HepG2 (cell line): ENCODE results near the gene VAT1L.

Source experiments
- CBX5 ChIP-seq: sonication (generic); formaldehyde crosslinking; IDR thresholded peaks from 2 replicates; pipeline ENCODE4 v1.4.0; 2020; ENCODE audit warnings: missing genetic modification reagents, borderline replicate concordance
- CCAR2 ChIP-seq: fragments of 200-400 bp; formaldehyde crosslinking; optimal IDR thresholded peaks from 2 replicates; pipeline ENCODE3; 2018; ENCODE audit warnings: low read depth, mild to moderate bottlenecking, low read length, moderate library complexity
- EP300 ChIP-seq, 3 experiments: sonication (generic) in 1 of 3; formaldehyde crosslinking in 1 of 3; IDR thresholded peaks; 2 replicates each; pipeline versions ENCODE4 v1.5.1 to v1.6.1; 2011 to 2020; ENCODE audit warnings: low read depth in 2 of 3, low read length in 2 of 3, borderline replicate concordance in 1 of 3, improper control_type of control experiment in 1 of 3, mild to moderate bottlenecking in 1 of 3, missing genetic modification reagents in 1 of 3, moderate library complexity in 1 of 3
- MTA1 ChIP-seq: sonication (generic); formaldehyde crosslinking; IDR thresholded peaks from 2 replicates; pipeline ENCODE4 v1.4.0; 2020; ENCODE audit warnings: missing genetic modification reagents, mild to moderate bottlenecking, borderline replicate concordance
- NR1H2 ChIP-seq: sonication (generic); formaldehyde crosslinking; IDR thresholded peaks from 2 replicates; pipeline ENCODE4 v1.8.1; 2022; ENCODE audit warnings: low read depth, missing genetic modification reagents, borderline replicate concordance
- TOE1 ChIP-seq: sonication (generic); formaldehyde crosslinking; IDR thresholded peaks from 2 replicates; pipeline ENCODE4 v1.4.0; 2020; ENCODE audit warnings: mild to moderate bottlenecking, missing genetic modification reagents
- U2AF1 ChIP-seq: fragments of 200-400 bp; formaldehyde crosslinking; optimal IDR thresholded peaks from 2 replicates; pipeline ENCODE3; 2017; ENCODE audit warnings: mild to moderate bottlenecking, low read depth, low read length
- ZNF432 ChIP-seq: sonication (generic); formaldehyde crosslinking; IDR thresholded peaks from 2 replicates; pipeline ENCODE4 v1.5.0; 2020; ENCODE audit warnings: missing genetic modification reagents, mild to moderate bottlenecking, borderline replicate concordance
- TF ChIP-seq, protein P1 (sequence below): sonication (generic); formaldehyde crosslinking; IDR thresholded peaks from 2 replicates; pipeline ENCODE4 v1.8.1; 2023; ENCODE audit warnings: missing genetic modification reagents, mild to moderate bottlenecking, borderline replicate concordance
- TF ChIP-seq, protein P2 (sequence below): IDR thresholded peaks from 2 replicates; pipeline ENCODE4 v1.6.1; 2012; ENCODE audit warnings: low read length, improper control_type of control experiment
- TF ChIP-seq, protein P3 (sequence below): sonication (generic); formaldehyde crosslinking; IDR thresholded peaks from 2 replicates; pipeline ENCODE4 v1.4.0; 2020; ENCODE audit warnings: missing genetic modification reagents

DNA sequence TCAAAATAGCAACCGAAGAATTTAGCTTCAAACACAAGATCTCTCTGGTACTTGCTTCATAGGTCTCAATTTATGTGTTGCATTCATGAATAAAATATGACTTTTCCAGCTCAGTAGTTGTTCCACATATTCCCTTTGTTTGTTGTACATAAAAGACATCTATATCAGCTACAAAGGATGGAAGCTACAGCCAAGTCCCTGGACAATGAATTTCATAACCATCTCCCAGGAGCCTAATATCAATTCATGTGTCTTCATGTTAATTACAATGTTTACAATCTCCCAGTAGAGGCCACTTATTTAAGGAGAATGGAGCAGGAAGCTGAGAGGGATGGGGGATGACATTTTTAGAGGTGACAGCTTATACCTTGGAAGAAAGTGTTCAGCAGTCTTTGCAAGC, 237.3 kb downstream of the VAT1L start:
- TF ChIP-seq ZNF432 (CRISPR knock-in tag) (no peak), NR1H2 (CRISPR knock-in tag) (no peak), CBX5 (CRISPR knock-in tag) (no peak), CCAR2 (no peak), TOE1 (no peak), EP300 (IDR thresholded peaks at IDR 0.05; ENCODE audit: low read depth in 2 of 2, low read length in 2 of 2) (no peak), EP300 (CRISPR knock-in tag; IDR thresholded peaks at IDR 0.05; ENCODE audit: borderline replicate concordance) (no peak), MTA1 (no peak), U2AF1 (no peak)
- TF ChIP-seq, protein P1, sequence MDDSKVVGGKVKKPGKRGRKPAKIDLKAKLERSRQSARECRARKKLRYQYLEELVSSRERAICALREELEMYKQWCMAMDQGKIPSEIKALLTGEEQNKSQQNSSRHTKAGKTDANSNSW (CRISPR knock-in tag): no peak
- TF ChIP-seq, protein P2, sequence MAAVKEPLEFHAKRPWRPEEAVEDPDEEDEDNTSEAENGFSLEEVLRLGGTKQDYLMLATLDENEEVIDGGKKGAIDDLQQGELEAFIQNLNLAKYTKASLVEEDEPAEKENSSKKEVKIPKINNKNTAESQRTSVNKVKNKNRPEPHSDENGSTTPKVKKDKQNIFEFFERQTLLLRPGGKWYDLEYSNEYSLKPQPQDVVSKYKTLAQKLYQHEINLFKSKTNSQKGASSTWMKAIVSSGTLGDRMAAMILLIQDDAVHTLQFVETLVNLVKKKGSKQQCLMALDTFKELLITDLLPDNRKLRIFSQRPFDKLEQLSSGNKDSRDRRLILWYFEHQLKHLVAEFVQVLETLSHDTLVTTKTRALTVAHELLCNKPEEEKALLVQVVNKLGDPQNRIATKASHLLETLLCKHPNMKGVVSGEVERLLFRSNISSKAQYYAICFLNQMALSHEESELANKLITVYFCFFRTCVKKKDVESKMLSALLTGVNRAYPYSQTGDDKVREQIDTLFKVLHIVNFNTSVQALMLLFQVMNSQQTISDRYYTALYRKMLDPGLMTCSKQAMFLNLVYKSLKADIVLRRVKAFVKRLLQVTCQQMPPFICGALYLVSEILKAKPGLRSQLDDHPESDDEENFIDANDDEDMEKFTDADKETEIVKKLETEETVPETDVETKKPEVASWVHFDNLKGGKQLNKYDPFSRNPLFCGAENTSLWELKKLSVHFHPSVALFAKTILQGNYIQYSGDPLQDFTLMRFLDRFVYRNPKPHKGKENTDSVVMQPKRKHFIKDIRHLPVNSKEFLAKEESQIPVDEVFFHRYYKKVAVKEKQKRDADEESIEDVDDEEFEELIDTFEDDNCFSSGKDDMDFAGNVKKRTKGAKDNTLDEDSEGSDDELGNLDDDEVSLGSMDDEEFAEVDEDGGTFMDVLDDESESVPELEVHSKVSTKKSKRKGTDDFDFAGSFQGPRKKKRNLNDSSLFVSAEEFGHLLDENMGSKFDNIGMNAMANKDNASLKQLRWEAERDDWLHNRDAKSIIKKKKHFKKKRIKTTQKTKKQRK: no peak
- TF ChIP-seq, protein P3, sequence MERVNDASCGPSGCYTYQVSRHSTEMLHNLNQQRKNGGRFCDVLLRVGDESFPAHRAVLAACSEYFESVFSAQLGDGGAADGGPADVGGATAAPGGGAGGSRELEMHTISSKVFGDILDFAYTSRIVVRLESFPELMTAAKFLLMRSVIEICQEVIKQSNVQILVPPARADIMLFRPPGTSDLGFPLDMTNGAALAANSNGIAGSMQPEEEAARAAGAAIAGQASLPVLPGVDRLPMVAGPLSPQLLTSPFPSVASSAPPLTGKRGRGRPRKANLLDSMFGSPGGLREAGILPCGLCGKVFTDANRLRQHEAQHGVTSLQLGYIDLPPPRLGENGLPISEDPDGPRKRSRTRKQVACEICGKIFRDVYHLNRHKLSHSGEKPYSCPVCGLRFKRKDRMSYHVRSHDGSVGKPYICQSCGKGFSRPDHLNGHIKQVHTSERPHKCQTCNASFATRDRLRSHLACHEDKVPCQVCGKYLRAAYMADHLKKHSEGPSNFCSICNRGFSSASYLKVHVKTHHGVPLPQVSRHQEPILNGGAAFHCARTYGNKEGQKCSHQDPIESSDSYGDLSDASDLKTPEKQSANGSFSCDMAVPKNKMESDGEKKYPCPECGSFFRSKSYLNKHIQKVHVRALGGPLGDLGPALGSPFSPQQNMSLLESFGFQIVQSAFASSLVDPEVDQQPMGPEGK (CRISPR knock-in tag): no peak
